Measurements from ENCODE around the gene ZNF615.

ZNF615 gene

GRCh38 chr19:51986309-51987291 is 21.4 kb downstream of the ZNF615 start, which contains the start of gene ZNF350:
ZNF350 (minus strand) TSS chr19:51986840; CDS start chr19:51974360, 12,480 bp downstream.
- CTCF ChIA-PET, result interaction anchor here (0.9 kb wide), 1 partner anchor 21 kb away, joined by 3 read pairs; no protein-coding TSS in a partner anchor
- H3K27ac ChIP-seq (ENCODE audit: extremely low read depth, low read depth, low read length), result no peak within 1 kb of the TSS
- POLR2A ChIA-PET, result no interaction called here
- TF ChIP-seq YY1 (tag by site-specific recombination; IDR thresholded peaks at IDR 0.05) (peak; percentile 98), KLF1 (tag by site-specific recombination; IDR thresholded peaks at IDR 0.05) (no peak), ZNF660 (tag by site-specific recombination; IDR thresholded peaks at IDR 0.05) (peak; percentile 95), ZNF223 (tag by site-specific recombination; IDR thresholded peaks at IDR 0.05) (no peak), ZNF416 (tag by site-specific recombination; IDR thresholded peaks at IDR 0.05) (no peak), ZNF639 (tag by site-specific recombination; IDR thresholded peaks at IDR 0.05) (peak; percentile 74; the same call in 1 of the 2 replicates), ZNF433 (tag by site-specific recombination; IDR thresholded peaks at IDR 0.05; ENCODE audit: low read depth) (no peak), ZNF2 (tag by site-specific recombination; IDR thresholded peaks at IDR 0.05) (no peak), BCL11A (tag by site-specific recombination; IDR thresholded peaks at IDR 0.05; ENCODE audit: low read depth) (no peak), ZNF645 (tag by site-specific recombination; IDR thresholded peaks at IDR 0.05) (no peak), ZNF23 (tag by site-specific recombination; IDR thresholded peaks at IDR 0.05; ENCODE audit: borderline replicate concordance) (no peak), ZNF530 (tag by site-specific recombination; IDR thresholded peaks at IDR 0.05; ENCODE audit: low read depth) (no peak), ZNF24 (tag by site-specific recombination; IDR thresholded peaks at IDR 0.05) (0 out of 2 replicates have a peak, but pooled peaks have one; percentile 23), SP2 (tag by site-specific recombination; IDR thresholded peaks at IDR 0.05) (no peak), ZNF266 (tag by site-specific recombination; IDR thresholded peaks at IDR 0.05; ENCODE audit: low read depth) (no peak), ZNF48 (tag by site-specific recombination; IDR thresholded peaks at IDR 0.05) (no peak), ZNF560 (tag by site-specific recombination; IDR thresholded peaks at IDR 0.05; ENCODE audit: borderline replicate concordance) (no peak), ZNF335 (tag by site-specific recombination; conservative IDR thresholded peaks at IDR 0.05) (peak; percentile 99), ZNF184 (tag by site-specific recombination; IDR thresholded peaks at IDR 0.05) (no peak), KLF7 (tag by site-specific recombination; IDR thresholded peaks at IDR 0.05; ENCODE audit: borderline replicate concordance) (no peak), ZNF664 (tag by site-specific recombination; IDR thresholded peaks at IDR 0.05) (no peak), ZNF658 (tag by site-specific recombination; IDR thresholded peaks at IDR 0.05) (no peak), ZSCAN30 (tag by site-specific recombination; IDR thresholded peaks at IDR 0.05) (peak; percentile 76; the same call in 1 of the 2 replicates), ZNF600 (tag by site-specific recombination; IDR thresholded peaks at IDR 0.05) (no peak), KLF10 (tag by site-specific recombination; IDR thresholded peaks at IDR 0.05) (no peak), ZNF610 (tag by site-specific recombination; IDR thresholded peaks at IDR 0.05; ENCODE audit: borderline replicate concordance) (0 out of 2 replicates have a peak, but pooled peaks have one; percentile 45), ZNF514 (tag by site-specific recombination; IDR thresholded peaks at IDR 0.05) (no peak), ZNF555 (tag by site-specific recombination; conservative IDR thresholded peaks at IDR 0.05) (no peak), ZNF585B (tag by site-specific recombination; IDR thresholded peaks at IDR 0.05) (no peak), OSR2 (tag by site-specific recombination; IDR thresholded peaks at IDR 0.05) (no peak)
- TF ChIP-seq, protein P1, sequence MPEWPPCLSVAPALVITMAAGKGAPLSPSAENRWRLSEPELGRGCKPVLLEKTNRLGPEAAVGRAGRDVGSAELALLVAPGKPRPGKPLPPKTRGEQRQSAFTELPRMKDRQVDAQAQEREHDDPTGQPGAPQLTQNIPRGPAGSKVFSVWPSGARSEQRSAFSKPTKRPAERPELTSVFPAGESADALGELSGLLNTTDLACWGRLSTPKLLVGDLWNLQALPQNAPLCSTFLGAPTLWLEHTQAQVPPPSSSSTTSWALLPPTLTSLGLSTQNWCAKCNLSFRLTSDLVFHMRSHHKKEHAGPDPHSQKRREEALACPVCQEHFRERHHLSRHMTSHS (tag by site-specific recombination; IDR thresholded peaks at IDR 0.05), result no peak
- TF ChIP-seq, protein P2, sequence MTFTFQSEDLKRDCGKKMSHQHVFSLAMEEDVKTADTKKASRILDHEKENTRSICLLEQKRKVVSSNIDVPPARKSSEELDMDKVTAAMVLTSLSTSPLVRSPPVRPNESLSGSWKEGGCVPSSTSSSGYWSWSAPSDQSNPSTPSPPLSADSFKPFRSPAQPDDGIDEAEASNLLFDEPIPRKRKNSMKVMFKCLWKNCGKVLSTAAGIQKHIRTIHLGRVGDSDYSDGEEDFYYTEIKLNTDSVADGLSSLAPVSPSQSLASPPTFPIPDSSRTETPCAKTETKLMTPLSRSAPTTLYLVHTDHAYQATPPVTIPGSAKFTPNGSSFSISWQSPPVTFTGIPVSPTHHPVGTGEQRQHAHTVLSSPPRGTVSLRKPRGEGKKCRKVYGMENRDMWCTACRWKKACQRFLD (tag by site-specific recombination; IDR thresholded peaks at IDR 0.05), result no peak
- TF ChIP-seq, protein P3, sequence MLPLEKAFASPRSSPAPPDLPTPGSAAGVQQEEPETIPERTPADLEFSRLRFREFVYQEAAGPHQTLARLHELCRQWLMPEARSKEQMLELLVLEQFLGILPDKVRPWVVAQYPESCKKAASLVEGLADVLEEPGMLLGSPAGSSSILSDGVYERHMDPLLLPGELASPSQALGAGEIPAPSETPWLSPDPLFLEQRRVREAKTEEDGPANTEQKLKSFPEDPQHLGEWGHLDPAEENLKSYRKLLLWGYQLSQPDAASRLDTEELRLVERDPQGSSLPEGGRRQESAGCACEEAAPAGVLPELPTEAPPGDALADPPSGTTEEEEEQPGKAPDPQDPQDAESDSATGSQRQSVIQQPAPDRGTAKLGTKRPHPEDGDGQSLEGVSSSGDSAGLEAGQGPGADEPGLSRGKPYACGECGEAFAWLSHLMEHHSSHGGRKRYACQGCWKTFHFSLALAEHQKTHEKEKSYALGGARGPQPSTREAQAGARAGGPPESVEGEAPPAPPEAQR (tag by site-specific recombination; IDR thresholded peaks at IDR 0.05), result 0 out of 2 replicates have a peak, but pooled peaks have one; percentile 67

More at GRCh38 chr19:51986309-51987291, 21.4 kb downstream of the ZNF615 start, which contains the start of gene ZNF350:
- H3K36me3 ChIP-seq (ENCODE audit: control insufficient read depth in 2 of 2, insufficient read depth in 1 of 2, low read length in 2 of 2), result no peaks in the 10 kb centered on the region
- H3K4me3 ChIP-seq (ENCODE audit: low read depth, low read length), result peak within 1 kb of the TSS; percentile 94
- 0 out of 2 replicates have a peak, but pooled peaks cover 4% of the 10 kb centered on the region for H3K9me3 ChIP-seq (ENCODE audit: control insufficient read depth, insufficient read depth, low read depth, low read length)
- H3K4me1 ChIP-seq (ENCODE audit: control insufficient read depth, insufficient read depth, low read length), result no peaks in the 10 kb centered on the region

Measured in HEK293 (cell line).